ENCODE results near the gene MYH6.

- TF ChIP-seq POLR2A (IDR thresholded peaks at IDR 0.05) (no peak), CTCF (IDR thresholded peaks at IDR 0.05 in 8 of 11, conservative IDR thresholded peaks at IDR 0.05 in 3 of 11) (no peak), POLR2AphosphoS5 (IDR thresholded peaks at IDR 0.05) (no peak)
Measured at GRCh38 chr14:23345987-23346692, 61.9 kb downstream of the MYH6 start.

All from spleen (tissue), 7 donors.